Measurements from ENCODE around the gene GRAP.

DNA sequence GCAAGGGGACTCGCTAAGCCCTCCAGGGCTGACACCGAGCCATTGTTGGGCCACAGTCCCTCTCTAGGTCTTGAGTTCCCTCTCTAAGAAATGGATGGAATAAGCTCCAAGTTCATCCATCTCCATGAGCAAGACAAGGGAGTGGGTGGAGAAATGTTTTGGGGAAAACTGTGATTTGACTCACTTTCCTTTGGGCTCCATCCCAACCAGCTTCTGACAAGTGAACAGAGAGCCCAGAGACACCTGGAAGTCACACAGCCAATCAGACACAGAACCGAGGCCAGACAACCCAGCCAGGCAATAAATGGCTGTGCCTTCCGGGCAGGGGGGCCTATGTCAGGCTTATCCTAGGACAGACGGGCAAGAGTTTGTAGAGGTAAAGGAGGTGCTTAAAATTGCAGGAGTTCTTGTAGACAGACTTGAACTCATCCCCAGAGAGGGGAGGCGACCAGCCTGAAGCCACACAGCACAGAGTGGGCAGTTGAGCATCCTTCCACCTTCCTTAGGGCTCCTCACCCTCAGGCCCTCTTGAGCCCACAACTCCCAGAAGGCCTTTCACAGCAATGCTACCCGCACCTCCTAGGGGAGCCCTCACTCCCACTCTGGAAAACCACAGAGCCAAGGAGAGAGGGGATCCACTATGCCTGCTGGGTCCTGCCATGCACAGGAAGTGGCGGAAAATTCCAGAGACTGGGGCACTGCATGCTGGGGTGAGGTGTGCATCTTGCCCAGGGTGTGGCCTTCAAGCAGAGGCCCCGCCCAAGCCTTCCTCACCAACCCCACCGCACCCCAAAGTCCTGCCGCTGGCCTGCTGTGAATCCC lies 32.7 kb downstream of the GRAP start:
- TF ChIP-seq, protein P1, sequence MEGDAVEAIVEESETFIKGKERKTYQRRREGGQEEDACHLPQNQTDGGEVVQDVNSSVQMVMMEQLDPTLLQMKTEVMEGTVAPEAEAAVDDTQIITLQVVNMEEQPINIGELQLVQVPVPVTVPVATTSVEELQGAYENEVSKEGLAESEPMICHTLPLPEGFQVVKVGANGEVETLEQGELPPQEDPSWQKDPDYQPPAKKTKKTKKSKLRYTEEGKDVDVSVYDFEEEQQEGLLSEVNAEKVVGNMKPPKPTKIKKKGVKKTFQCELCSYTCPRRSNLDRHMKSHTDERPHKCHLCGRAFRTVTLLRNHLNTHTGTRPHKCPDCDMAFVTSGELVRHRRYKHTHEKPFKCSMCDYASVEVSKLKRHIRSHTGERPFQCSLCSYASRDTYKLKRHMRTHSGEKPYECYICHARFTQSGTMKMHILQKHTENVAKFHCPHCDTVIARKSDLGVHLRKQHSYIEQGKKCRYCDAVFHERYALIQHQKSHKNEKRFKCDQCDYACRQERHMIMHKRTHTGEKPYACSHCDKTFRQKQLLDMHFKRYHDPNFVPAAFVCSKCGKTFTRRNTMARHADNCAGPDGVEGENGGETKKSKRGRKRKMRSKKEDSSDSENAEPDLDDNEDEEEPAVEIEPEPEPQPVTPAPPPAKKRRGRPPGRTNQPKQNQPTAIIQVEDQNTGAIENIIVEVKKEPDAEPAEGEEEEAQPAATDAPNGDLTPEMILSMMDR (IDR thresholded peaks at IDR 0.05): no peak
- TF ChIP-seq, protein P2, sequence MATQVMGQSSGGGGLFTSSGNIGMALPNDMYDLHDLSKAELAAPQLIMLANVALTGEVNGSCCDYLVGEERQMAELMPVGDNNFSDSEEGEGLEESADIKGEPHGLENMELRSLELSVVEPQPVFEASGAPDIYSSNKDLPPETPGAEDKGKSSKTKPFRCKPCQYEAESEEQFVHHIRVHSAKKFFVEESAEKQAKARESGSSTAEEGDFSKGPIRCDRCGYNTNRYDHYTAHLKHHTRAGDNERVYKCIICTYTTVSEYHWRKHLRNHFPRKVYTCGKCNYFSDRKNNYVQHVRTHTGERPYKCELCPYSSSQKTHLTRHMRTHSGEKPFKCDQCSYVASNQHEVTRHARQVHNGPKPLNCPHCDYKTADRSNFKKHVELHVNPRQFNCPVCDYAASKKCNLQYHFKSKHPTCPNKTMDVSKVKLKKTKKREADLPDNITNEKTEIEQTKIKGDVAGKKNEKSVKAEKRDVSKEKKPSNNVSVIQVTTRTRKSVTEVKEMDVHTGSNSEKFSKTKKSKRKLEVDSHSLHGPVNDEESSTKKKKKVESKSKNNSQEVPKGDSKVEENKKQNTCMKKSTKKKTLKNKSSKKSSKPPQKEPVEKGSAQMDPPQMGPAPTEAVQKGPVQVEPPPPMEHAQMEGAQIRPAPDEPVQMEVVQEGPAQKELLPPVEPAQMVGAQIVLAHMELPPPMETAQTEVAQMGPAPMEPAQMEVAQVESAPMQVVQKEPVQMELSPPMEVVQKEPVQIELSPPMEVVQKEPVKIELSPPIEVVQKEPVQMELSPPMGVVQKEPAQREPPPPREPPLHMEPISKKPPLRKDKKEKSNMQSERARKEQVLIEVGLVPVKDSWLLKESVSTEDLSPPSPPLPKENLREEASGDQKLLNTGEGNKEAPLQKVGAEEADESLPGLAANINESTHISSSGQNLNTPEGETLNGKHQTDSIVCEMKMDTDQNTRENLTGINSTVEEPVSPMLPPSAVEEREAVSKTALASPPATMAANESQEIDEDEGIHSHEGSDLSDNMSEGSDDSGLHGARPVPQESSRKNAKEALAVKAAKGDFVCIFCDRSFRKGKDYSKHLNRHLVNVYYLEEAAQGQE (IDR thresholded peaks at IDR 0.05; ENCODE audit: insufficient read depth in 1 of 2, low read depth in 2 of 2, low read length in 1 of 2): no peak
- TF ChIP-seq SIN3A (IDR thresholded peaks at IDR 0.05; ENCODE audit: borderline replicate concordance, insufficient read depth, low read depth, low read length) (no peak), POLR2AphosphoS5 (IDR thresholded peaks at IDR 0.05; ENCODE audit: low read depth, low read length) (no peak)

All from Panc1 (cell line).